IMR-90 (cell line): Measurements from ENCODE around the gene NISCH.

Experiments used
- BHLHE40 ChIP-seq: fragments of 150-350 bp; IDR thresholded peaks from 2 replicates; pipeline ENCODE4 v1.6.1; 2016; ENCODE audit warnings: mild to moderate bottlenecking, low read depth, low read length
- CEBPB ChIP-seq: IDR thresholded peaks from 2 replicates; pipeline ENCODE4 v1.6.1; 2012; ENCODE audit warnings: low read depth, low read length, improper control_type of control experiment
- FOS ChIP-seq: fragments of 150-350 bp; IDR thresholded peaks from 2 replicates; pipeline ENCODE4 v1.6.1; 2016; ENCODE audit warnings: low read depth, low read length
- MAFK ChIP-seq: IDR thresholded peaks from 2 replicates; pipeline ENCODE4 v1.6.1; 2012; ENCODE audit warnings: low read depth, low read length, improper control_type of control experiment
- MAZ ChIP-seq: IDR thresholded peaks from 2 replicates; pipeline ENCODE4 v1.6.1; 2012; ENCODE audit warnings: low read depth, mild to moderate bottlenecking, low read length, improper control_type of control experiment, moderate library complexity, borderline replicate concordance
- MXI1 ChIP-seq: IDR thresholded peaks from 2 replicates; pipeline ENCODE4 v1.6.1; 2012; ENCODE audit warnings: low read depth, mild to moderate bottlenecking, low read length, moderate library complexity, borderline replicate concordance
- NFE2L2 ChIP-seq: fragments of 150-350 bp; IDR thresholded peaks from 2 replicates; pipeline ENCODE4 v1.6.1; 2016; ENCODE audit warnings: low read depth, mild to moderate bottlenecking, low read length
- POLR2A ChIP-seq: IDR thresholded peaks from 2 replicates; pipeline ENCODE4 v1.6.1; 2012; ENCODE audit warnings: mild to moderate bottlenecking, low read depth, low read length
- RAD21 ChIP-seq: IDR thresholded peaks from 2 replicates; pipeline ENCODE4 v1.6.1; 2012; ENCODE audit warnings: low read length, improper control_type of control experiment
- RFX5 ChIP-seq: IDR thresholded peaks from 2 replicates; pipeline ENCODE4 v1.8.0; 2012; ENCODE audit warnings: low read depth, mild to moderate bottlenecking, low read length, moderate library complexity
- TF ChIP-seq, protein P1 (sequence below): conservative IDR thresholded peaks from 2 replicates; pipeline ENCODE4 v1.5.1; 2012; ENCODE audit warnings: mild to moderate bottlenecking, low read depth, low read length, improper control_type of control experiment

DNA sequence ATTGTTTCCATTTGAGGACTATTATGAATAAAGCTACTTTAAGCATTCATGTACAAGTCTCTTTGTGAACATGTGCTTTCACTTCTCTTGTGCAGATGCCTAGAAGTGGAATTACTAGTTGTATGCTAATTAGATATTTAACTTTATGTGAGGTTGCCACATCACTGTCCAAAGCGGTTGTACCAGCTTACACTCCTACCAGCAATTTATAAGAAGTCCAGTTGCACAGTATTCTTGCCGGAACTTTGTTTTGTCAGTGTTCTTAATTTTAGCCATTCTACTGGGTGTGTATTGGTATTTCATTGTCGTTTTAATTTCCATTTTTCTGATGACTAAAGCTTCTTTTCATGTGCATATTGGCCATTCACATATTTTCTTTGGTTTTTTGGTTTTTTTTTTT, 39.6 kb upstream of the NISCH start:
- TF ChIP-seq CEBPB (no peak), MXI1 (no peak), POLR2A (no peak), MAZ (no peak), MAFK (no peak), RFX5 (no peak), BHLHE40 (no peak), RAD21 (no peak), FOS (no peak), NFE2L2 (no peak)
- TF ChIP-seq, protein P1, sequence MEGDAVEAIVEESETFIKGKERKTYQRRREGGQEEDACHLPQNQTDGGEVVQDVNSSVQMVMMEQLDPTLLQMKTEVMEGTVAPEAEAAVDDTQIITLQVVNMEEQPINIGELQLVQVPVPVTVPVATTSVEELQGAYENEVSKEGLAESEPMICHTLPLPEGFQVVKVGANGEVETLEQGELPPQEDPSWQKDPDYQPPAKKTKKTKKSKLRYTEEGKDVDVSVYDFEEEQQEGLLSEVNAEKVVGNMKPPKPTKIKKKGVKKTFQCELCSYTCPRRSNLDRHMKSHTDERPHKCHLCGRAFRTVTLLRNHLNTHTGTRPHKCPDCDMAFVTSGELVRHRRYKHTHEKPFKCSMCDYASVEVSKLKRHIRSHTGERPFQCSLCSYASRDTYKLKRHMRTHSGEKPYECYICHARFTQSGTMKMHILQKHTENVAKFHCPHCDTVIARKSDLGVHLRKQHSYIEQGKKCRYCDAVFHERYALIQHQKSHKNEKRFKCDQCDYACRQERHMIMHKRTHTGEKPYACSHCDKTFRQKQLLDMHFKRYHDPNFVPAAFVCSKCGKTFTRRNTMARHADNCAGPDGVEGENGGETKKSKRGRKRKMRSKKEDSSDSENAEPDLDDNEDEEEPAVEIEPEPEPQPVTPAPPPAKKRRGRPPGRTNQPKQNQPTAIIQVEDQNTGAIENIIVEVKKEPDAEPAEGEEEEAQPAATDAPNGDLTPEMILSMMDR, result no peak
